GM12872 (cell line): ENCODE measurements around the gene LURAP1L.

Source experiments
- TF ChIP-seq, protein P1 (sequence below): IDR thresholded peaks from 3 replicates; pipeline ENCODE4 v1.5.1; 2011; ENCODE audit warnings: low read depth, mild to moderate bottlenecking, low read length, moderate library complexity; ENCODE audit not compliant: insufficient read depth

Gene LURAP1L

DNA sequence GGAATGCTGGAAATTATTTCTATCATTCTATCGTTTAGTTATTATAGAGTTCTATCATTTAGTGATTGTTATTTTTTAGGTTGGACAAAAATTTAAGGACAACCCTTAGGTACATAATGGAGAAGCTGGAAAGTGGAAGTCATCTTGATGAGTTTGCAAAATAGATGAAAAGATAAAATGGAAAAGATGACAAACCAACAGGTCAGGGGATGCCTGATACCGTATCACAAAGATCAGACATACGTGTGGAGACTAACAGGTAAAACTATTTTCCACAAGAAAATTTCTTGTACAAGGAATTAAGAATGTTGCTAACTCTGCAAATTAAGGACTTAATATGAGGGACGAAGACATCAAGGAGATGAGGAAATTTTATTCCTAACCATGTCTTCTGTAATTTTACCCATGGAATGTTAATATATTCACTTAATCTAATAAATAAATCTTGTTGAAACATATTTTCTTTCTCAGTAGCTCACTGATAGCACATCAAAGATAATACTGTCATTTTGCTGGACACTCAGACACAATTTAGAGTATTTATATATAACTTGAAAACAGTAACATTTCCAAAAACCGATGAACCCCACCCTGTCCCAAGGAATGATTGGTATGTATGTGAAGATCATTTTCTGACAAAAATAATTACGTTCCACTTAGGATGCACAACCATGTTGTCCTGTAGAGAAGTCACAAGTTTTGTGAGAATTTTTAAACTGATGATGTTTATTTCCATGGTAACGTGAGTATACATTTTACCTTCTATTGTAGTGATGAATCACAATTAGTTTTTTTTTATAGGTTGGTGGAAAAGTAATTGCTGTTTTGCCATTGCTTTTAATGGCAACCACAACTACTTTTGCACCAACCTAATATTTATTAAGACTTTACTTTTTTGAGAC is 2.6 kb downstream of the LURAP1L start:
- TF ChIP-seq, protein P1, sequence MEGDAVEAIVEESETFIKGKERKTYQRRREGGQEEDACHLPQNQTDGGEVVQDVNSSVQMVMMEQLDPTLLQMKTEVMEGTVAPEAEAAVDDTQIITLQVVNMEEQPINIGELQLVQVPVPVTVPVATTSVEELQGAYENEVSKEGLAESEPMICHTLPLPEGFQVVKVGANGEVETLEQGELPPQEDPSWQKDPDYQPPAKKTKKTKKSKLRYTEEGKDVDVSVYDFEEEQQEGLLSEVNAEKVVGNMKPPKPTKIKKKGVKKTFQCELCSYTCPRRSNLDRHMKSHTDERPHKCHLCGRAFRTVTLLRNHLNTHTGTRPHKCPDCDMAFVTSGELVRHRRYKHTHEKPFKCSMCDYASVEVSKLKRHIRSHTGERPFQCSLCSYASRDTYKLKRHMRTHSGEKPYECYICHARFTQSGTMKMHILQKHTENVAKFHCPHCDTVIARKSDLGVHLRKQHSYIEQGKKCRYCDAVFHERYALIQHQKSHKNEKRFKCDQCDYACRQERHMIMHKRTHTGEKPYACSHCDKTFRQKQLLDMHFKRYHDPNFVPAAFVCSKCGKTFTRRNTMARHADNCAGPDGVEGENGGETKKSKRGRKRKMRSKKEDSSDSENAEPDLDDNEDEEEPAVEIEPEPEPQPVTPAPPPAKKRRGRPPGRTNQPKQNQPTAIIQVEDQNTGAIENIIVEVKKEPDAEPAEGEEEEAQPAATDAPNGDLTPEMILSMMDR, result no peak

DNA sequence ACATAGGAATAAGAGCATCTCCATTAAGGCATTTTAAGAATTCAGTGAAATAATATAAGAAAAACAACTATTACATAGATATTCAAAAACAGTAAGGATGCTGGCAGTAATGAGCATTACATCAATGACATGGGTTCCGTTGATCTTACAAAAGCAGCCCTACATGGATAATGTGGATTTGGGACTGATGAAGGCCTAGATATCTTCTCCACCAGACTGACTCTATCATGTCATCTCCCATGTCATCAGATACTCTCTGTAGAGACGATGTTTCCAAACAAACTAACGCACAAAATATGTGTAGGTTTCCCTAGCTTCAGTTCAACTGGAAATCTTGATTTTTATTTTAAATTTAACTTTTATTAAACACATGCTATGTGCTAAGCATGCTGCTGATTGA is 3.6 kb downstream of the LURAP1L start:
- TF ChIP-seq, protein P1, result no peak

DNA sequence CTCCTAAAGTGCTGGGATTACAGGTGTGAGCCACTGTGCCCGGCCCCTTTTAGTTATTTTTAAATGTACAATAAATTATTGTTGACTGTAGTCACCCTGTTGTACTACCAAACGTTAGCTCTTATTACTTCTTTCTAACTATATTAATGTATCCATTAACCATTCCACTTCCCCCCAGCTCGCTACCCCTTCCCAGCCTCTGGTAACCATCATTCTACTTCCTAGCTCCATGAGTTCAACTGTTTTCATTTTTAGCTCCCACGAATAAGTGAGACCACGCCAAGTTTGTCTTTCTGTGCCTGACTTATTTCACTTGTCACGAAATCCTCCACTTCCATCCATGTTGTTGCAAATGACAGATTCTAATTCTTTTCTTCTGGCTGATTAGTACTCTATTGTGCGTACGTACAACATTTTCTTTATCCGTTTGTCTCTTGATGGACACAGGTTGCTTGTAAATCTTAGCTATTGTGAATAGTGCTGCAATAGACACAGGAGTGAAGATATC is 6.5 kb downstream of the LURAP1L start:
- TF ChIP-seq, protein P1, result no peak

DNA sequence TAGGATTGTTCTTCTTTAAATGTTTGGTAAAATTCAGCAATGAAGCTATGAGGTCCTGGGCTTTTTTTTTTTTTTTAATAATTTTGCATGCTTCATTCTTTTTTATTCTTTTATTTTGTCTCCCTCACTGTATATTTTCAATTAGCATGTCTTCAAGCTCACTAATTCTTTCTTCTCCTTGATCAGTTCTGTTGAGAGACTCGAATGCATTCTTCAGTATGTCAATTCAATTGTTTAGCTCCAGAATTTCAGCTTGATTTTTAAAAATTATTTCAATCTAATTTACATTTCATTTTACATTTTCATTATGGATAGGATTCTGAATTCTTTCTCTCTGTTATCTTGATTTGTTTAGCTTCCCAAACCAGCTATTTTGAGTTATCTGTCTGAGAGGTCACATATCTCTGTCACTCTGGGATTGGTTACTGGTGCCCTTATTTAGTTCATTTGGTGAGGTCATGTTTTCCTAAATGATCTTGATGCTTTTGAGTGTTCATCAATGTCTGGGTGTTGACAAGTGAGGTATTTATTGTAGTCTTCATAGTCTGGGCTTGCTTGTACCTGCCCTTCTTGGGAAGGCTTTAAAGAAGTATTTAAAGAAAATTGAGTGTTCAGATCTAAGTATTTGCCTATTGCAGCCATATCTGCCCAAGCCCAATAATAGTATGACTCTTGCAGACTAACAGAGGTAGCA is 9.1 kb downstream of the LURAP1L start:
- TF ChIP-seq, protein P1, result no peak

DNA sequence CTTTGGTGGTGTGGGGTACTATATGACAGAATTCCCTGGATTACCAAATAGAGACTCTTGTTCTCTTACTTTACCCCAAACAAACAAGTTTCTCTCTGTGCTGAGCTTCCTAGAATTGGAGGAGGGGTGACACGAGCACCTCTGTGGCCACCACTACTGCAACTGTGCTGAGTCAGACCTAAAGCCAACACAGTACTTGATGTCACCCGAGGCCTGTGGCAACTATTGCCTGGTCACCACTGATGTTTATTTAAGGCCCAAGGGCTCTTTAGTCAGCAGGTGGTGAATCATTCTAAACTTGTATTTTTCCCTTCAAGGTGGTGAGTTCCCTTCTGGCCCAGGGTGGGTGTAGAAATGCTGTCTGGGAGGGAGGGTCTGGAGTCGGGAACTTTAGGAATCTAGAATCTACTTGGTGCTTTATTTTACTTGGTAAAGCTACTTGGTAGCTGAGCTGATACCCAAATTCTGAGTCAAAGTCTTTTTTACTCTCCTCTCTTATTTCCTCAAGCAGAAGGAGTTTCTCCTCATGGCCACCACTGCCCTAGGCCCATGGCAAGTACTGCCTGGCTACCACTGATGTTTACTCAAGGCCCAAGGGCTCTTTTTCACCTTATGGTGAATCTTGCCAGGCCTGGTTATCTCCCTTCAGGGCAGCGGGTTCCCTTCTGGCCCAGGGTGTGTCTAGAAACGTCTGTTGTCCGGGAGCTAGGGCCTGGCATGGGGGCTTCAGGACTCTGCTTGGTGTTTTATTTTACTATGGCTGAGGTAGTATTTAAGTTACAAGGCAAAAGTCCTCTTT is 9.8 kb downstream of the LURAP1L start:
- TF ChIP-seq, protein P1, result no peak

DNA sequence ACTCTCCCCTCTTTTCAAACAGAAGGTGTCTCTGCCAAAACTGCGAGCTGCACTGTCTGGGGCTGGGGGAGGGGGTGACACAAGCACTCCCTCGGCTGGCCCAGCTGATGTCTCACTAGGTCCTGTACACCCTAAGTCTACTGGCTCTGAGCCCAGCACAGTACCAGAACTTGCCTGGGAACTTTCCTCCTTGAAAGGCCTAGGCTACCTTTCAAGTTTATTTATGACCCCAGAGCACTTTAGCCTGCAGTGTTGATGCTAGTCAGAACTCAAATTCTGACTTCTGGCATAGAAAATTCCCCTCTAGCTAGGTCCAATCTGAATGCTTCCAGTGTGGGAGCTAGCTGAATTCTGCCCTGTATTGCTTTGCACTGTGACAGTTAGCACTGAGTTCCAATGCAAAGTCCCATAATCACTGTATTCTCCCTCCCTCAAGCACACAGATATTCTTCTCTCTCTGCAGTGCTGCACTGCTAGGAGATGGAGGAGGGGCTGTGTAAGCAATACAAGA is 10.5 kb downstream of the LURAP1L start:
- TF ChIP-seq, protein P1, result no peak
